B cell (primary cell): ENCODE measurements around the gene BTN3A1. TPM values are rescaled to one million over a fixed set of nuclear protein-coding genes. Genes with fewer than 3 reads are reported as not detected.
A peak's percentile ranks its signal among the peaks of the same experiment; 100 is the strongest.
"Not testable (repeated sequence)": the region's sequence is repeated elsewhere in the genome, so short reads cannot be mapped to it uniquely, and the experiment has no call there.

Source experiments
- ATAC-seq: fragments of 200-7000 bp; cut with Tn5 transposase; one replicate; pipeline ENCODE4 v1.10.0; 2021; ENCODE audit warnings: low read depth, mild to moderate bottlenecking, moderate number of reproducible peaks, moderate library complexity
- CTCF ChIA-PET: fragments of 350-600 bp; sonication (Branson Sonifier 250); formaldehyde crosslinking; loops from one replicate; lab custom pipeline; 2021; ENCODE audit warnings: antibody characterized with exemption, inconsistent platforms; lab: Charles Lee
- POLR2A ChIA-PET: fragments of 350-600 bp; sonication (Branson Sonifier 250); formaldehyde crosslinking; loops from one replicate; lab custom pipeline; 2021; ENCODE audit warnings: antibody characterized with exemption; lab: Charles Lee
- DNase-seq: peaks from one replicate; pipeline ENCODE4 v3.0.0; 2013
- H2AFZ ChIP-seq: 2 replicates; pipeline ENCODE4 v1.6.1; 2012; ENCODE audit warnings: mild to moderate bottlenecking, low read depth, low read length; ENCODE audit not compliant: insufficient read depth, poor library complexity, severe bottlenecking
- H3K27ac ChIP-seq, 2 donors: 1 replicate in 1 of 2; 2 replicates in 1 of 2; pipeline ENCODE4 v1.5.1; 2012 to 2013; ENCODE audit warnings: low read length in 2 of 2, mild to moderate bottlenecking in 2 of 2, moderate library complexity in 1 of 2
- H3K27me3 ChIP-seq, 4 experiments: fragments of 200-600 bp in 1 of 4; sonication (generic) in 1 of 4; replicated peaks in 1 of 4; 1 replicate in 2 of 4; 2 replicates in 2 of 4; pipeline versions ENCODE4 v1.6.1 to v1.7.0; 2013 to 2016; ENCODE audit warnings: low read length in 3 of 4, mild to moderate bottlenecking in 2 of 4, mixed read lengths in 1 of 4, moderate library complexity in 1 of 4; ENCODE audit not compliant: insufficient read depth in 4 of 4, control insufficient read depth in 3 of 4; ENCODE audit errors: control extremely low read depth in 1 of 4
- H3K36me3 ChIP-seq, 2 experiments: replicated peaks in 1 of 2; 1 replicate in 1 of 2; 2 replicates in 1 of 2; pipeline versions ENCODE4 v1.6.1 to v1.7.1; 2013; ENCODE audit warnings: low read length in 1 of 2; ENCODE audit not compliant: insufficient read depth in 2 of 2, control insufficient read depth in 1 of 2; ENCODE audit errors: control extremely low read depth in 1 of 2, extremely low read depth in 1 of 2
- H3K4me1 ChIP-seq, 2 donors: fragments of 200-600 bp in 1 of 2; sonication (generic) in 1 of 2; 1 replicate in 1 of 2; 2 replicates in 1 of 2; pipeline versions ENCODE4 v1.5.1 to v1.6.1; 2013 to 2017; ENCODE audit warnings: low read length in 2 of 2; ENCODE audit not compliant: control insufficient read depth in 2 of 2, insufficient read depth in 2 of 2
- H3K4me2 ChIP-seq: replicated peaks from 2 replicates; pipeline ENCODE3; 2012; ENCODE audit warnings: mild to moderate bottlenecking, low read depth, low read length; ENCODE audit not compliant: poor library complexity, severe bottlenecking
- H3K4me3 ChIP-seq, 5 experiments: fragments of 200-600 bp in 1 of 5; sonication (generic) in 1 of 5; 1 replicate in 3 of 5; 2 replicates in 2 of 5; pipeline versions ENCODE4 v1.5.1 to v1.7.0; 2011 to 2016; ENCODE audit warnings: low read length in 4 of 5, mild to moderate bottlenecking in 4 of 5, low read depth in 2 of 5, control low read depth in 1 of 5, moderate library complexity in 1 of 5; ENCODE audit not compliant: insufficient read depth in 1 of 5; ENCODE audit errors: control extremely low read depth in 1 of 5, extremely low read depth in 1 of 5
- H3K79me2 ChIP-seq: fragments of 200-600 bp; sonication (generic); one replicate; pipeline ENCODE4 v1.6.0; 2016; ENCODE audit warnings: low read length; ENCODE audit not compliant: control insufficient read depth, insufficient read depth
- H3K9ac ChIP-seq: fragments of 200-600 bp; sonication (generic); 2 replicates; pipeline ENCODE4 v1.6.1; 2017; ENCODE audit warnings: mild to moderate bottlenecking, low read length, moderate library complexity
- H3K9me3 ChIP-seq, 3 donors: one replicate each; pipeline versions ENCODE4 v1.6.1 to v1.7.1; 2013; ENCODE audit warnings: low read length in 2 of 3; ENCODE audit not compliant: control insufficient read depth in 2 of 3, insufficient read depth in 1 of 3; ENCODE audit errors: control extremely low read depth in 1 of 3
- H4K20me1 ChIP-seq: 2 replicates; pipeline ENCODE4 v1.6.0; 2012; ENCODE audit warnings: mild to moderate bottlenecking, low read length; ENCODE audit not compliant: insufficient read depth, control insufficient read depth, poor library complexity, severe bottlenecking
- H3K27ac Mint-ChIP-seq: one replicate; pipeline ENCODE4 v1.8.0; 2021; ENCODE audit warnings: mixed read lengths
- H3K27me3 Mint-ChIP-seq: one replicate; pipeline ENCODE4 v1.8.0; 2021; ENCODE audit warnings: mixed read lengths
- H3K4me1 Mint-ChIP-seq: one replicate; pipeline ENCODE4 v1.8.0; 2021; ENCODE audit warnings: mixed read lengths
- H3K4me3 Mint-ChIP-seq: one replicate; pipeline ENCODE4 v1.8.0; 2021; ENCODE audit warnings: mixed read lengths
- H3K9me3 Mint-ChIP-seq: one replicate; pipeline ENCODE4 v1.8.0; 2022; ENCODE audit warnings: mixed read lengths; ENCODE audit not compliant: insufficient read depth
- EZH2 ChIP-seq: IDR thresholded peaks from 2 replicates; pipeline ENCODE4 v1.6.1; 2012; ENCODE audit warnings: borderline replicate concordance, low read depth, mild to moderate bottlenecking, moderate library complexity, low read length; ENCODE audit not compliant: insufficient read depth, poor library complexity, severe bottlenecking
- WGBS: methylation state at CpG from one replicate; pipeline ENCODE4 v1.1.5; 2013; ENCODE audit warnings: missing lambda C conversion rate; ENCODE audit not compliant: insufficient coverage; 5-methylcytosine and 5-hydroxymethylcytosine counted together
- intact Hi-C: fragments of 100-400 bp; cut with micrococcal nuclease; formaldehyde crosslinking; loops from one replicate; pipeline ENCODE4 v1.10.0; 2022
- polyA plus RNA-seq: library from polyadenylated mRNA; depleted of rRNA; stranded (reverse); fragments of >200 nt; gene quantifications from 2 replicates; pipeline ENCODE4 v1.2.3, GENCODE V29; 2012
- total RNA-seq, 2 donors: library from RNA; stranded (reverse); fragments of 120-200 nt in 1 of 2; gene quantifications; 1 replicate in 1 of 2; 2 replicates in 1 of 2; pipeline versions ENCODE4 v1.2.3 to v1.2.4, GENCODE V29; 2013 to 2022
- TF ChIP-seq, protein P1 (sequence below): fragments of 200-600 bp; IDR thresholded peaks from one replicate; pipeline ENCODE4 v1.8.0; 2022; ENCODE audit warnings: antibody characterized with exemption, mild to moderate bottlenecking

The BTN3A1 gene
- total and polyA plus RNA-seq, 2 donors (not counting 1 experiment from before 2014, with no cell fraction given) = 133 to 175 TPM

DNA sequence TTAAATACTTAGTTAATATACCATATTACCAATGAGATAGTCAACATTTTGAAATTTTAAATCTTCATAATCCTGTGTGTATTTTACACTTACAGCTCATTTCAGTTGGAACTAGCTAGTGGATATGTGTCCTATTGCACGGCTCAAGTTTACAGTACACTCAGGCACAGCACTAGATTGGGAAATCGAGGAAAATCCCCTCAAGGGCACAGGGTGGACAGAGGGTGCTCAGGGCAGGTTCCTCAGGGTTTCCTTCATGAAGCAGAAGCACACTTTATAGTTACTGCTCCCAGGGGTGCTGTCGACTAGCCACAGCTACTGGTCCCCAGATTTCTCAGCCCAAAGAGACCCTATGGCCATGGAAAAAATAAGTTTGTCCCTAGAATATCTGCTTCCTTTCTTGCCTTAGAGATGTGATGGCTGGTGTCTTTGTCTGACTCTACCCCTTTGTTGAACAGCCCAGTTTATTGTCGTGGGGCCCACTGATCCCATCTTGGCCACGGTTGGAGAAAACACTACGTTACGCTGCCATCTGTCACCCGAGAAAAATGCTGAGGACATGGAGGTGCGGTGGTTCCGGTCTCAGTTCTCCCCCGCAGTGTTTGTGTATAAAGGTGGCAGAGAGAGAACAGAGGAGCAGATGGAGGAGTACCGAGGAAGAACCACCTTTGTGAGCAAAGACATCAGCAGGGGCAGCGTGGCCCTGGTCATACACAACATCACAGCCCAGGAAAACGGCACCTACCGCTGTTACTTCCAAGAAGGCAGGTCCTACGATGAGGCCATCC, 57.1 kb downstream of the BTN3A1 start:
- ChIA-PET CTCF (no interaction called here), POLR2A (no interaction called here)
- DNase-seq = no peak
- H3K4me3 Mint-ChIP-seq = peak overlapping the region; percentile 79
- H3K27me3 ChIP-seq = no peaks in the 10 kb centered on the region
- ATAC-seq = no peak
- H3K27ac ChIP-seq = no peak overlapping the region
- WGBS = 96% methylated on average over 9 of the region's 16 CpGs
- peaks cover 48% of the 10 kb centered on the region for H3K79me2 ChIP-seq
- H4K20me1 ChIP-seq = peaks cover 5% of the 10 kb centered on the region
- peaks cover 30 to 47% of the 10 kb centered on the region in 2 donors for H3K4me1 ChIP-seq
- peaks cover 80% of the 10 kb centered on the region for H3K4me1 Mint-ChIP-seq
- H2AFZ ChIP-seq = no peak overlapping the region
- TF ChIP-seq EZH2 = no peak
- TF ChIP-seq, protein P1, sequence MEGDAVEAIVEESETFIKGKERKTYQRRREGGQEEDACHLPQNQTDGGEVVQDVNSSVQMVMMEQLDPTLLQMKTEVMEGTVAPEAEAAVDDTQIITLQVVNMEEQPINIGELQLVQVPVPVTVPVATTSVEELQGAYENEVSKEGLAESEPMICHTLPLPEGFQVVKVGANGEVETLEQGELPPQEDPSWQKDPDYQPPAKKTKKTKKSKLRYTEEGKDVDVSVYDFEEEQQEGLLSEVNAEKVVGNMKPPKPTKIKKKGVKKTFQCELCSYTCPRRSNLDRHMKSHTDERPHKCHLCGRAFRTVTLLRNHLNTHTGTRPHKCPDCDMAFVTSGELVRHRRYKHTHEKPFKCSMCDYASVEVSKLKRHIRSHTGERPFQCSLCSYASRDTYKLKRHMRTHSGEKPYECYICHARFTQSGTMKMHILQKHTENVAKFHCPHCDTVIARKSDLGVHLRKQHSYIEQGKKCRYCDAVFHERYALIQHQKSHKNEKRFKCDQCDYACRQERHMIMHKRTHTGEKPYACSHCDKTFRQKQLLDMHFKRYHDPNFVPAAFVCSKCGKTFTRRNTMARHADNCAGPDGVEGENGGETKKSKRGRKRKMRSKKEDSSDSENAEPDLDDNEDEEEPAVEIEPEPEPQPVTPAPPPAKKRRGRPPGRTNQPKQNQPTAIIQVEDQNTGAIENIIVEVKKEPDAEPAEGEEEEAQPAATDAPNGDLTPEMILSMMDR = no peak
- no peaks in the 10 kb centered on the region for H3K9me3 Mint-ChIP-seq
- intact Hi-C loops = loop anchor here (5.0 kb wide), 3 partner anchors 37 to 78 kb away; partner anchors contain the start of gene HMGN4
- peak overlapping the region; percentile 17 for H3K9ac ChIP-seq
- H3K4me2 ChIP-seq = peak overlapping the region; percentile 82
- H3K4me3 ChIP-seq = peak overlapping the region in 4 of 5 experiments; percentile 25 to 90 (median 51)
- H3K9me3 ChIP-seq = no peaks in the 10 kb centered on the region
- H3K36me3 ChIP-seq = peaks cover 5 to 55% of the 10 kb centered on the region in 2 experiments
- no peaks in the 10 kb centered on the region for H3K27me3 Mint-ChIP-seq
- H3K27ac Mint-ChIP-seq = peak overlapping the region; percentile 60

DNA sequence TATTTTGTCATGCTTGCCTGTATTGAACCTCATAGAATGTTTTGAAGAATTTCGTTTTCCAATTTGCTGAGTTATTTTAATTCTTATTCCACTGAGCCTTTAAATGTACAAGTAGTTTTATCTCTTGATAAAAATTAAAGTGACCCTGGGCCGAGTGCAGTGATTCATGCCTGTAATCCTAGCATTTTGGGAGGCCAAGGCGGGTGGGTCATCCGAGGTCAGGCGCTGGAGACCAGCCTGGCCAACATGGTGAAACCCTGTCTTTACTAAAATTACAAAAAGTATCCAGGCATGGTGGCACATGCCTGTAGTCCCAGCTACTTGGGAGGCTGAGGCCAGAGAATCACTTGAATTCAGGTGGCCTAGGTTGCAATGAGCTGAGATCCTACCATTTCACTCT, 59.3 kb downstream of the BTN3A1 start:
- peak overlapping the region; percentile 82 for H3K4me2 ChIP-seq
- H3K27ac Mint-ChIP-seq, DNase-seq, H2AFZ ChIP-seq, H4K20me1 ChIP-seq, H3K9me3 ChIP-seq, POLR2A ChIA-PET, H3K27ac ChIP-seq, H3K27me3 ChIP-seq, H3K27me3 Mint-ChIP-seq, H3K4me3 ChIP-seq, ATAC-seq, H3K9me3 Mint-ChIP-seq, H3K9ac ChIP-seq, intact Hi-C loops: not testable (repeated sequence)
- H3K4me3 Mint-ChIP-seq = peak overlapping the region; percentile 79
- H3K36me3 ChIP-seq = peaks cover 8 to 71% of the 10 kb centered on the region in 2 experiments
- WGBS = 75% methylated on average over 4 of the region's 5 CpGs
- CTCF ChIA-PET = interaction anchor here (0.6 kb wide), 1 partner anchor 82 kb away, joined by 3 read pairs; no protein-coding TSS in a partner anchor
- peaks cover 48% of the 10 kb centered on the region for H3K79me2 ChIP-seq
- H3K4me1 ChIP-seq = peaks cover 30 to 47% of the 10 kb centered on the region in 2 donors
- H3K4me1 Mint-ChIP-seq = peaks cover 77% of the 10 kb centered on the region
